ENCODE measurements around the gene WBP11. TPM values are rescaled to one million over a fixed set of nuclear protein-coding genes. Genes with fewer than 3 reads are reported as not detected.

Gene WBP11
- total and polyA plus RNA-seq, 4 donors: 16.9 to 44.7 (median 30.1) TPM

- H3K9me3 ChIP-seq (ENCODE audit: control insufficient read depth, low read length): no peaks in the 10 kb centered on the region
- intact Hi-C loops (cut with DNase I): no loop called here
- no peak overlapping the region for H3K4me3 ChIP-seq (ENCODE audit: low read length in 2 of 2)
- H3K27ac ChIP-seq (ENCODE audit: low read depth in 1 of 2, low read length in 2 of 2): no peak overlapping the region
- ATAC-seq (ENCODE audit: low FRiP score) (no peak), DNase-seq (no peak)
- peaks cover 3% of the 10 kb centered on the region in 2 donors for H3K4me1 ChIP-seq (ENCODE audit: control insufficient read depth in 1 of 2, insufficient read depth in 2 of 2, low read length in 2 of 2)
- H3K27me3 ChIP-seq (ENCODE audit: control insufficient read depth in 1 of 2, insufficient read depth in 2 of 2, low read length in 1 of 2): no peaks in the 10 kb centered on the region
- H3K36me3 ChIP-seq (ENCODE audit: control insufficient read depth in 1 of 2, insufficient read depth in 2 of 2, low read length in 1 of 2): peaks cover 0 to 2% of the 10 kb centered on the region in 2 donors
- WGBS, 2 donors: 32 to 47% methylated on average over 1 of the region's 1 CpG
Observed at GRCh38 chr12:14833952-14834351, 30.7 kb upstream of the WBP11 start.

- H3K27me3 ChIP-seq (ENCODE audit: control insufficient read depth in 1 of 2, insufficient read depth in 2 of 2, low read length in 1 of 2): no peaks in the 10 kb centered on the region
- intact Hi-C loops (cut with DNase I): no loop called here
- no peak overlapping the region for H3K4me3 ChIP-seq (ENCODE audit: low read length in 2 of 2)
- DNase-seq (no peak), ATAC-seq (ENCODE audit: low FRiP score) (no peak)
- WGBS, 2 donors: 91 to 93% methylated on average over 3 of the region's 3 CpGs
- peaks cover 3% of the 10 kb centered on the region in 2 donors for H3K4me1 ChIP-seq (ENCODE audit: control insufficient read depth in 1 of 2, insufficient read depth in 2 of 2, low read length in 2 of 2)
- H3K9me3 ChIP-seq (ENCODE audit: control insufficient read depth, low read length): no peaks in the 10 kb centered on the region
- H3K36me3 ChIP-seq (ENCODE audit: control insufficient read depth in 1 of 2, insufficient read depth in 2 of 2, low read length in 1 of 2): peaks cover 0 to 2% of the 10 kb centered on the region in 2 donors
- H3K27ac ChIP-seq (ENCODE audit: low read depth in 1 of 2, low read length in 2 of 2): no peak overlapping the region
Observed at GRCh38 chr12:14833336-14833735, 30.1 kb upstream of the WBP11 start.

GRCh38 chr12:14828892-14829291 lies 25.6 kb upstream of the WBP11 start:
- no peak for ATAC-seq (ENCODE audit: low FRiP score)
- no peak for DNase-seq
- Histone ChIP-seq H3K36me3 (ENCODE audit: control insufficient read depth in 1 of 2, insufficient read depth in 2 of 2, low read length in 1 of 2) (no peaks in the 10 kb centered on the region), H3K27me3 (ENCODE audit: control insufficient read depth in 1 of 2, insufficient read depth in 2 of 2, low read length in 1 of 2) (no peaks in the 10 kb centered on the region), H3K4me3 (ENCODE audit: low read length in 2 of 2) (no peak overlapping the region), H3K9me3 (ENCODE audit: control insufficient read depth, low read length) (no peaks in the 10 kb centered on the region), H3K4me1 (ENCODE audit: control insufficient read depth in 1 of 2, insufficient read depth in 2 of 2, low read length in 2 of 2) (peaks cover 0 to 3% of the 10 kb centered on the region in 2 donors), H3K27ac (ENCODE audit: low read depth in 1 of 2, low read length in 2 of 2) (no peak overlapping the region)
- intact Hi-C loops (cut with DNase I): no loop called here

GRCh38 chr12:14827043-14827442 lies 23.8 kb upstream of the WBP11 start:
- no peak for DNase-seq
- WGBS, 2 donors: 97 to 98% methylated on average over 2 of the region's 2 CpGs
- no peaks in the 10 kb centered on the region for H3K36me3 ChIP-seq (ENCODE audit: control insufficient read depth in 1 of 2, insufficient read depth in 2 of 2, low read length in 1 of 2)
- no peaks in the 10 kb centered on the region for H3K9me3 ChIP-seq (ENCODE audit: control insufficient read depth, low read length)
- H3K27ac ChIP-seq (ENCODE audit: low read depth in 1 of 2, low read length in 2 of 2): no peak overlapping the region
- ATAC-seq (ENCODE audit: low FRiP score): no peak
- H3K4me1 ChIP-seq (ENCODE audit: control insufficient read depth in 1 of 2, insufficient read depth in 2 of 2, low read length in 2 of 2): peaks cover 0 to 3% of the 10 kb centered on the region in 2 donors
- H3K27me3 ChIP-seq (ENCODE audit: control insufficient read depth in 1 of 2, insufficient read depth in 2 of 2, low read length in 1 of 2): peaks cover 0 to 1% of the 10 kb centered on the region in 2 donors
- no peak overlapping the region for H3K4me3 ChIP-seq (ENCODE audit: low read length in 2 of 2)
- intact Hi-C loops (cut with DNase I): no loop called here

- intact Hi-C loops (cut with DNase I): no loop called here
- H3K9me3 ChIP-seq (ENCODE audit: control insufficient read depth, low read length): no peaks in the 10 kb centered on the region
- no peak overlapping the region for H3K4me3 ChIP-seq (ENCODE audit: low read length in 2 of 2)
- H3K36me3 ChIP-seq (ENCODE audit: control insufficient read depth in 1 of 2, insufficient read depth in 2 of 2, low read length in 1 of 2): no peaks in the 10 kb centered on the region
- DNase-seq (no peak), ATAC-seq (ENCODE audit: low FRiP score) (peak; percentile 36)
- WGBS, 2 donors: 40 to 42% methylated on average over 5 of the region's 5 CpGs
- H3K27ac ChIP-seq (ENCODE audit: low read depth in 1 of 2, low read length in 2 of 2): peak overlapping the region in 1 of 2 donors; percentile 22
- peaks cover 0 to 1% of the 10 kb centered on the region in 2 donors for H3K27me3 ChIP-seq (ENCODE audit: control insufficient read depth in 1 of 2, insufficient read depth in 2 of 2, low read length in 1 of 2)
- no peaks in the 10 kb centered on the region for H3K4me1 ChIP-seq (ENCODE audit: control insufficient read depth in 1 of 2, insufficient read depth in 2 of 2, low read length in 2 of 2)
Observed at GRCh38 chr12:14826491-14826890, 23.2 kb upstream of the WBP11 start.

- intact Hi-C loops (cut with DNase I): no loop called here
Observed at GRCh38 chr12:14825256-14825655, 22.0 kb upstream of the WBP11 start.

GRCh38 chr12:14824012-14824634 lies 20.8 kb upstream of the WBP11 start:
- Histone ChIP-seq H3K27ac (ENCODE audit: low read depth in 1 of 2, low read length in 2 of 2) (no peak overlapping the region), H3K36me3 (ENCODE audit: control insufficient read depth in 1 of 2, insufficient read depth in 2 of 2, low read length in 1 of 2) (no peaks in the 10 kb centered on the region), H3K27me3 (ENCODE audit: control insufficient read depth in 1 of 2, insufficient read depth in 2 of 2, low read length in 1 of 2) (peaks cover 0 to 1% of the 10 kb centered on the region in 2 donors), H3K4me1 (ENCODE audit: control insufficient read depth in 1 of 2, insufficient read depth in 2 of 2, low read length in 2 of 2) (no peaks in the 10 kb centered on the region), H3K9me3 (ENCODE audit: control insufficient read depth, low read length) (no peaks in the 10 kb centered on the region), H3K4me3 (ENCODE audit: low read length in 2 of 2) (no peak overlapping the region)
- intact Hi-C loops (cut with DNase I): no loop called here
- WGBS, 2 donors: 80 to 84% methylated on average over 1 of the region's 1 CpG
- ATAC-seq (ENCODE audit: low FRiP score) (no peak), DNase-seq (no peak)

More at GRCh38 chr12:14825256-14825655, 22.0 kb upstream of the WBP11 start:
- Histone ChIP-seq H3K4me3 (ENCODE audit: low read length in 2 of 2) (no peak overlapping the region), H3K27ac (ENCODE audit: low read depth in 1 of 2, low read length in 2 of 2) (no peak overlapping the region), H3K9me3 (ENCODE audit: control insufficient read depth, low read length) (no peaks in the 10 kb centered on the region), H3K36me3 (ENCODE audit: control insufficient read depth in 1 of 2, insufficient read depth in 2 of 2, low read length in 1 of 2) (no peaks in the 10 kb centered on the region), H3K27me3 (ENCODE audit: control insufficient read depth in 1 of 2, insufficient read depth in 2 of 2, low read length in 1 of 2) (peaks cover 0 to 1% of the 10 kb centered on the region in 2 donors), H3K4me1 (ENCODE audit: control insufficient read depth in 1 of 2, insufficient read depth in 2 of 2, low read length in 2 of 2) (no peaks in the 10 kb centered on the region)
- ATAC-seq (ENCODE audit: low FRiP score) (no peak), DNase-seq (no peak)

- DNase-seq: no peak
- WGBS, 2 donors: 68 to 76% methylated on average over 3 of the region's 3 CpGs
- Histone ChIP-seq H3K27ac (ENCODE audit: low read depth in 1 of 2, low read length in 2 of 2) (no peak within 1 kb of the TSS), H3K36me3 (ENCODE audit: control insufficient read depth in 1 of 2, insufficient read depth in 2 of 2, low read length in 1 of 2) (no peaks in the 10 kb centered on the region), H3K4me3 (ENCODE audit: low read length in 2 of 2) (no peak within 1 kb of the TSS), H3K9me3 (ENCODE audit: control insufficient read depth, low read length) (no peaks in the 10 kb centered on the region), H3K4me1 (ENCODE audit: control insufficient read depth in 1 of 2, insufficient read depth in 2 of 2, low read length in 2 of 2) (no peaks in the 10 kb centered on the region), H3K27me3 (ENCODE audit: control insufficient read depth in 1 of 2, insufficient read depth in 2 of 2, low read length in 1 of 2) (no peaks in the 10 kb centered on the region)
- intact Hi-C loops (cut with DNase I): no loop called here
- ATAC-seq (ENCODE audit: low FRiP score): no peak
Observed at GRCh38 chr12:14814014-14814413, 10.7 kb upstream of the WBP11 start, which contains the start of gene SMCO3. Gene SMCO3, minus strand, starts transcription at chr12:14814182. Its CDS starts 7,502 bp downstream, at chr12:14806680.

- Histone ChIP-seq H3K36me3 (ENCODE audit: control insufficient read depth in 1 of 2, insufficient read depth in 2 of 2, low read length in 1 of 2) (no peaks in the 10 kb centered on the region), H3K4me1 (ENCODE audit: control insufficient read depth in 1 of 2, insufficient read depth in 2 of 2, low read length in 2 of 2) (no peaks in the 10 kb centered on the region), H3K4me3 (ENCODE audit: low read length in 2 of 2) (no peak overlapping the region), H3K27me3 (ENCODE audit: control insufficient read depth in 1 of 2, insufficient read depth in 2 of 2, low read length in 1 of 2) (no peaks in the 10 kb centered on the region), H3K27ac (ENCODE audit: low read depth in 1 of 2, low read length in 2 of 2) (no peak overlapping the region), H3K9me3 (ENCODE audit: control insufficient read depth, low read length) (no peaks in the 10 kb centered on the region)
- DNase-seq (no peak), ATAC-seq (ENCODE audit: low FRiP score) (no peak)
- intact Hi-C loops (cut with DNase I): no loop called here
- 95 to 96% methylated on average over 2 of the region's 2 CpGs for WGBS, 2 donors
Observed at GRCh38 chr12:14811486-14811885, 8.2 kb upstream of the WBP11 start.
